OCI-LY3 (cell line): ENCODE results near the gene PSG5.
"Not testable (repeated sequence)": the region's sequence is repeated elsewhere in the genome, so short reads cannot be mapped to it uniquely, and the experiment has no call there.

ENCODE experiments used
- H2AFZ ChIP-seq: fragments of 200-600, 300-600 bp; shearing (Covaris generic); 2 replicates; pipeline ENCODE4 v1.6.0; 2014; ENCODE audit warnings: antibody characterized with exemption, low read depth, low read length
- H3K27ac ChIP-seq: fragments of 200-600, 300-600 bp; sonication (generic); 2 replicates; pipeline ENCODE4 v1.5.1; 2014; ENCODE audit warnings: mild to moderate bottlenecking, low read length, moderate library complexity, mixed read lengths
- H3K27me3 ChIP-seq: fragments of 200-600, 300-600 bp; sonication (generic); 2 replicates; pipeline ENCODE4 v1.6.1; 2014; ENCODE audit warnings: low read depth, low read length, mixed read lengths
- H3K36me3 ChIP-seq: fragments of 200-600, 300-600 bp; sonication (generic); replicated peaks from 2 replicates; pipeline ENCODE3; 2014; ENCODE audit warnings: low read depth, low read length, mixed read lengths
- H3K4me1 ChIP-seq: fragments of 300-600, 200-600 bp; sonication (generic); 2 replicates; pipeline ENCODE4 v1.6.1; 2014; ENCODE audit warnings: low read length, mixed read lengths
- H3K4me2 ChIP-seq: fragments of 200-600, 300-600 bp; sonication (generic); 2 replicates; pipeline ENCODE4 v1.6.1; 2014; ENCODE audit warnings: low read length, mixed read lengths
- H3K4me3 ChIP-seq: fragments of 300-600, 200-600 bp; sonication (generic); 2 replicates; pipeline ENCODE4 v1.5.1; 2014; ENCODE audit warnings: antibody characterized with exemption, mild to moderate bottlenecking, low read length, moderate library complexity
- H3K79me2 ChIP-seq: fragments of 300-600, 200-600 bp; shearing (Covaris generic); 2 replicates; pipeline ENCODE4 v1.6.1; 2014; ENCODE audit warnings: mild to moderate bottlenecking, low read length, mixed read lengths
- H3K9ac ChIP-seq: fragments of 300-600, 200-600 bp; shearing (Covaris generic); 2 replicates; pipeline ENCODE4 v1.6.0; 2014; ENCODE audit warnings: mild to moderate bottlenecking, low read length, moderate library complexity
- H3K9me3 ChIP-seq: fragments of 200-600, 300-600 bp; shearing (Covaris generic); 2 replicates; pipeline ENCODE4 v1.6.1; 2014; ENCODE audit warnings: low read length, mixed read lengths; ENCODE audit not compliant: insufficient read depth
- H4K20me1 ChIP-seq: fragments of 200-600, 300-600 bp; sonication (generic); 2 replicates; pipeline ENCODE4 v1.6.1; 2016; ENCODE audit warnings: low read length, mixed read lengths; ENCODE audit not compliant: insufficient read depth
- CTCF ChIP-seq: fragments of 200-600, 300-600 bp; sonication (generic); IDR thresholded peaks from 2 replicates; pipeline ENCODE4 v1.5.1; 2014; ENCODE audit warnings: antibody characterized with exemption, low read length, low read depth
- EZH2phosphoT487 ChIP-seq: fragments of 200-600 bp; shearing (Covaris generic); IDR thresholded peaks from 2 replicates; pipeline ENCODE4 v1.6.1; 2018; ENCODE audit warnings: antibody characterized with exemption, mixed run types, low read depth

The PSG5 gene

GRCh38 chr19:43224855-43225253, 38.5 kb upstream of the PSG5 start:
- no peaks in the 10 kb centered on the region for H4K20me1 ChIP-seq
- H2AFZ ChIP-seq = no peak overlapping the region
- H3K36me3 ChIP-seq = no peaks in the 10 kb centered on the region
- no peak overlapping the region for H3K9ac ChIP-seq
- no peak overlapping the region for H3K4me3 ChIP-seq
- H3K27ac ChIP-seq = no peak overlapping the region
- 0 out of 2 replicates have a peak, but pooled peaks cover 3% of the 10 kb centered on the region for H3K4me1 ChIP-seq
- no peak for TF ChIP-seq CTCF
- TF ChIP-seq EZH2phosphoT487 = no peak
- H3K79me2 ChIP-seq = no peaks in the 10 kb centered on the region
- H3K27me3 ChIP-seq = no peaks in the 10 kb centered on the region; the same call in 1 of the 2 replicates
- no peak overlapping the region for H3K4me2 ChIP-seq
- no peaks in the 10 kb centered on the region for H3K9me3 ChIP-seq

- H3K36me3 ChIP-seq, H3K27ac ChIP-seq, H3K4me2 ChIP-seq, H3K4me3 ChIP-seq, H3K4me1 ChIP-seq, H3K9ac ChIP-seq, H2AFZ ChIP-seq, H4K20me1 ChIP-seq, H3K79me2 ChIP-seq, H3K27me3 ChIP-seq, H3K9me3 ChIP-seq: not testable (repeated sequence)
These were observed 38.0 kb upstream of the PSG5 start for GRCh38 chr19:43224201-43224854.

- not testable (repeated sequence) for H3K79me2 ChIP-seq, H3K36me3 ChIP-seq, H3K9ac ChIP-seq, H3K4me1 ChIP-seq, H2AFZ ChIP-seq, H3K4me3 ChIP-seq, H4K20me1 ChIP-seq, H3K4me2 ChIP-seq, H3K9me3 ChIP-seq, H3K27ac ChIP-seq, H3K27me3 ChIP-seq
These were observed 35.6 kb upstream of the PSG5 start for GRCh38 chr19:43221891-43222290.

- not testable (repeated sequence) for H4K20me1 ChIP-seq, H3K4me2 ChIP-seq, H3K9me3 ChIP-seq, H3K4me3 ChIP-seq, H2AFZ ChIP-seq, H3K79me2 ChIP-seq, H3K9ac ChIP-seq, H3K27ac ChIP-seq, H3K4me1 ChIP-seq, H3K36me3 ChIP-seq
- H3K27me3 ChIP-seq = peaks cover 12% of the 10 kb centered on the region; the same call in 1 of the 2 replicates
These were observed 32.8 kb upstream of the PSG5 start for GRCh38 chr19:43219136-43219535.

GRCh38 chr19:43215881-43216280, 29.5 kb upstream of the PSG5 start:
- H3K9ac ChIP-seq, H3K27ac ChIP-seq, H2AFZ ChIP-seq, H3K9me3 ChIP-seq, H3K4me2 ChIP-seq, H3K4me3 ChIP-seq, H4K20me1 ChIP-seq, H3K4me1 ChIP-seq, H3K36me3 ChIP-seq, H3K79me2 ChIP-seq: not testable (repeated sequence)
- peaks cover 12% of the 10 kb centered on the region; the same call in 1 of the 2 replicates for H3K27me3 ChIP-seq

GRCh38 chr19:43207991-43208390, 21.7 kb upstream of the PSG5 start:
- no peak for TF ChIP-seq EZH2phosphoT487
- no peak for TF ChIP-seq CTCF
- Histone ChIP-seq H3K36me3 (no peaks in the 10 kb centered on the region), H3K4me1 (no peaks in the 10 kb centered on the region), H3K9ac (no peak overlapping the region), H2AFZ (no peak overlapping the region), H3K4me2 (no peak overlapping the region), H3K79me2 (no peaks in the 10 kb centered on the region), H3K27me3 (no peaks in the 10 kb centered on the region), H4K20me1 (no peaks in the 10 kb centered on the region), H3K27ac (no peak overlapping the region), H3K9me3 (no peaks in the 10 kb centered on the region), H3K4me3 (no peak overlapping the region)
